ENCODE results near the gene EIF4A3.

Gene EIF4A3

GRCh38 chr17:80182118-80182844 is 35.4 kb upstream of the EIF4A3 start:
- no peak overlapping the region for H3K9ac ChIP-seq (ENCODE audit: low read depth, low read length)
- no peaks in the 10 kb centered on the region for H3K4me1 ChIP-seq (ENCODE audit: insufficient read depth, low read length)
- H3K9me3 ChIP-seq (ENCODE audit: control insufficient read depth, insufficient read depth, low read length): no peaks in the 10 kb centered on the region
- H3K36me3 ChIP-seq (ENCODE audit: insufficient read depth, low read length): no peaks in the 10 kb centered on the region

- no peaks in the 10 kb centered on the region for H3K36me3 ChIP-seq (ENCODE audit: insufficient read depth, low read length)
- H3K9me3 ChIP-seq (ENCODE audit: control insufficient read depth, insufficient read depth, low read length): no peaks in the 10 kb centered on the region
- no peak overlapping the region for H3K9ac ChIP-seq (ENCODE audit: low read depth, low read length)
- H3K4me1 ChIP-seq (ENCODE audit: insufficient read depth, low read length): no peaks in the 10 kb centered on the region
Measured at GRCh38 chr17:80181431-80181830, 34.5 kb upstream of the EIF4A3 start.

GRCh38 chr17:80180192-80180591 is 33.3 kb upstream of the EIF4A3 start:
- Histone ChIP-seq H3K9me3 (ENCODE audit: control insufficient read depth, insufficient read depth, low read length) (no peaks in the 10 kb centered on the region), H3K36me3 (ENCODE audit: insufficient read depth, low read length) (no peaks in the 10 kb centered on the region), H3K4me1 (ENCODE audit: insufficient read depth, low read length) (no peaks in the 10 kb centered on the region; the same call in 1 of the 2 replicates), H3K9ac (ENCODE audit: low read depth, low read length) (no peak overlapping the region)

DNA sequence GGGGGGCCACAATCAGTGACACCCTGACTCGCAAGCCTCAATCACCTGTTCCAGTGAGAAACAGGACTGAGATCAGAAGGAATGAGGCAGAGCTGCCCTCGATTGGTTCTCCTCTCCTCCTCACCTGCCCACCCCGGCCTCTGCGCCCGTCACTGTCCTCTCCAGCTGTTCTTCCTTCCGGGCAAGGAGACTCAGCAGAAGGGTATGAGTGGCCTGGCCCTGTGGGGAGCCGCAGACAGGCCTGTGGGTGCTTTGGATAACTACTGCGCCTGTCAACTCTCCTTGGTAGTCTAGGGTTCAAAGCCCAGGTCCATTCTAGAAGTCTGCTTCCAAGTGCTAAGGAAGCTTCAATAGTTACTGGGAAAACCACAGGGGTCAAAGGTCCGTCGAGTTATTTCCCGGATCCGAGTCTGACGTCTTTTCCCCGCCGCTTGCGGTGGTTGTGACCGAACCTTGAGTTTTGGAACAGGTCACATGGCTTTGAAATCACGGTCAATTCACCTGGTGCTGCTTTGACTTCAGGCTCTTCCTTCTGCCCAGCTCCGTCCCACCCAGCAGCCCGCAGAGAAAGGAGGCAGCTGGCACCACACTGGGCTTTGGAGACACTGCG is 31.2 kb upstream of the EIF4A3 start:
- Histone ChIP-seq H3K36me3 (ENCODE audit: insufficient read depth, low read length) (no peaks in the 10 kb centered on the region), H3K4me1 (ENCODE audit: insufficient read depth, low read length) (no peaks in the 10 kb centered on the region; the same call in 1 of the 2 replicates), H3K9me3 (ENCODE audit: control insufficient read depth, insufficient read depth, low read length) (no peaks in the 10 kb centered on the region), H3K9ac (ENCODE audit: low read depth, low read length) (no peak overlapping the region)

- no peak overlapping the region for H3K9ac ChIP-seq (ENCODE audit: low read depth, low read length)
- H3K4me1 ChIP-seq (ENCODE audit: insufficient read depth, low read length): no peaks in the 10 kb centered on the region; the same call in 1 of the 2 replicates
- no peaks in the 10 kb centered on the region for H3K36me3 ChIP-seq (ENCODE audit: insufficient read depth, low read length)
- no peaks in the 10 kb centered on the region for H3K9me3 ChIP-seq (ENCODE audit: control insufficient read depth, insufficient read depth, low read length)
Measured at GRCh38 chr17:80176757-80177156, 29.8 kb upstream of the EIF4A3 start.

GRCh38 chr17:80173916-80174315 is 27.0 kb upstream of the EIF4A3 start:
- Histone ChIP-seq H3K36me3 (ENCODE audit: insufficient read depth, low read length) (no peaks in the 10 kb centered on the region), H3K9ac (ENCODE audit: low read depth, low read length) (no peak overlapping the region), H3K4me1 (ENCODE audit: insufficient read depth, low read length) (no peaks in the 10 kb centered on the region; the same call in 1 of the 2 replicates), H3K9me3 (ENCODE audit: control insufficient read depth, insufficient read depth, low read length) (no peaks in the 10 kb centered on the region)

- Histone ChIP-seq H3K9ac (ENCODE audit: low read depth, low read length) (no peak overlapping the region), H3K36me3 (ENCODE audit: insufficient read depth, low read length) (no peaks in the 10 kb centered on the region), H3K4me1 (ENCODE audit: insufficient read depth, low read length) (no peaks in the 10 kb centered on the region; the same call in 1 of the 2 replicates), H3K9me3 (ENCODE audit: control insufficient read depth, insufficient read depth, low read length) (no peaks in the 10 kb centered on the region)
Measured at GRCh38 chr17:80173126-80173525, 26.2 kb upstream of the EIF4A3 start.

DNA sequence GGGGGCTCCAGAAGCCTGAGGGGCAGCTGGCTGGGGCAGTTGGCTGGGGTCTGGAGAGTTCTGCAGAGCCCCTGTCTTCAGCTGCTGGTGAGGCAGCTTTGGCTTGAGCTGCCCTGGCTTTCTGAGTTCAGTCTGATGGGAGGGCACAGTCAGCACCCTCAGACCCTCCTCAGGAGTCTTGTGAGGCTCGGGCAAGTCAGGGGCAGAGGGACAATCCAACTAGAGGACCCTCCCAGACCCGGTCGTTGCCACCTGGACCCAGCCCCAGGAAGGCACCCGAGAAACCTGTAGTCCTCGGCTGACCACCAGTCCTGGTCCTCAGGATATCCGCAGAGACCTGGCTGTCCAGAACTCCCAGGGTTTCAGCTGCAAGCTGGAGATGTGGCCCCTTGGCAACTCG is 24.8 kb upstream of the EIF4A3 start:
- no peaks in the 10 kb centered on the region for H3K36me3 ChIP-seq (ENCODE audit: insufficient read depth, low read length)
- no peak overlapping the region for H3K9ac ChIP-seq (ENCODE audit: low read depth, low read length)
- H3K9me3 ChIP-seq (ENCODE audit: control insufficient read depth, insufficient read depth, low read length): no peaks in the 10 kb centered on the region
- no peaks in the 10 kb centered on the region; the same call in 1 of the 2 replicates for H3K4me1 ChIP-seq (ENCODE audit: insufficient read depth, low read length)

- H3K9ac ChIP-seq (ENCODE audit: low read depth, low read length): no peak within 1 kb of the TSS
- no peaks in the 10 kb centered on the region for H3K36me3 ChIP-seq (ENCODE audit: insufficient read depth, low read length)
- no peaks in the 10 kb centered on the region for H3K9me3 ChIP-seq (ENCODE audit: control insufficient read depth, insufficient read depth, low read length)
- no peaks in the 10 kb centered on the region; the same call in 1 of the 2 replicates for H3K4me1 ChIP-seq (ENCODE audit: insufficient read depth, low read length)
Measured at GRCh38 chr17:80169784-80170500, 23.0 kb upstream of the EIF4A3 start, which contains the start of gene CARD14. Gene CARD14, plus strand, starts transcription at chr17:80170030. Its CDS starts 11,409 bp downstream, at chr17:80181439.

- no peaks in the 10 kb centered on the region; the same call in 1 of the 2 replicates for H3K4me1 ChIP-seq (ENCODE audit: insufficient read depth, low read length)
- H3K36me3 ChIP-seq (ENCODE audit: insufficient read depth, low read length): no peaks in the 10 kb centered on the region
- no peaks in the 10 kb centered on the region for H3K9me3 ChIP-seq (ENCODE audit: control insufficient read depth, insufficient read depth, low read length)
- no peak overlapping the region for H3K9ac ChIP-seq (ENCODE audit: low read depth, low read length)
Measured at GRCh38 chr17:80169107-80169506, 22.2 kb upstream of the EIF4A3 start.

DNA sequence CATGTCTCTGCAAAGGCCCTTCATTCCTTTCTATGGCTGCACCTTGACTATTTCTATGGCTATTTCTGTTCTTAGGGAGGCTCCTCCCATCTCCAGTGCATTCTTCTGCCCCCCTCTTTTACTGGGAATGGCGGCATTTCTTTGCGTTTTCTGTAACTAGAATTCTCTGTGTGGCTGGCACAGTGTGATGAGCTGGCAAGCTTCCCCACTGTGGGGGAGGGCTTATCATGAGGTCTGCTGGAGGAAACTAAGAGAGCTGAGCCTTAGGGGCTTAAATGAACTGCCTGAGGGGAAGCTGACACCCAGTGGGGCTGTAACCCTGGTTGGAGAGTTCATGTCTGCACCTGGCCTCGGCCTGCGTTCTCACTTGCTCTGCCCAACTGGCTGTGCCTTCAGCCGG is 21.4 kb upstream of the EIF4A3 start:
- H3K4me1 ChIP-seq (ENCODE audit: insufficient read depth, low read length): no peaks in the 10 kb centered on the region; the same call in 1 of the 2 replicates

GRCh38 chr17:80166446-80166845 is 19.5 kb upstream of the EIF4A3 start:
- H3K9me3 ChIP-seq (ENCODE audit: control insufficient read depth, insufficient read depth, low read length): no peaks in the 10 kb centered on the region
- H3K4me1 ChIP-seq (ENCODE audit: insufficient read depth, low read length): no peaks in the 10 kb centered on the region; the same call in 1 of the 2 replicates
- H3K36me3 ChIP-seq (ENCODE audit: insufficient read depth, low read length): no peaks in the 10 kb centered on the region
- H3K9ac ChIP-seq (ENCODE audit: low read depth, low read length): no peak overlapping the region

More for the DNA sequence above, 21.4 kb upstream of the EIF4A3 start:
- H3K36me3 ChIP-seq (ENCODE audit: insufficient read depth, low read length): no peaks in the 10 kb centered on the region
- H3K9me3 ChIP-seq (ENCODE audit: control insufficient read depth, insufficient read depth, low read length): no peaks in the 10 kb centered on the region
- no peak overlapping the region for H3K9ac ChIP-seq (ENCODE audit: low read depth, low read length)

GRCh38 chr17:80164185-80164584 is 17.3 kb upstream of the EIF4A3 start:
- peaks cover 14% of the 10 kb centered on the region for H3K4me1 ChIP-seq (ENCODE audit: insufficient read depth, low read length)
- H3K36me3 ChIP-seq (ENCODE audit: insufficient read depth, low read length): no peaks in the 10 kb centered on the region
- H3K9ac ChIP-seq (ENCODE audit: low read depth, low read length): no peak overlapping the region
- no peaks in the 10 kb centered on the region for H3K9me3 ChIP-seq (ENCODE audit: control insufficient read depth, insufficient read depth, low read length)

DNA sequence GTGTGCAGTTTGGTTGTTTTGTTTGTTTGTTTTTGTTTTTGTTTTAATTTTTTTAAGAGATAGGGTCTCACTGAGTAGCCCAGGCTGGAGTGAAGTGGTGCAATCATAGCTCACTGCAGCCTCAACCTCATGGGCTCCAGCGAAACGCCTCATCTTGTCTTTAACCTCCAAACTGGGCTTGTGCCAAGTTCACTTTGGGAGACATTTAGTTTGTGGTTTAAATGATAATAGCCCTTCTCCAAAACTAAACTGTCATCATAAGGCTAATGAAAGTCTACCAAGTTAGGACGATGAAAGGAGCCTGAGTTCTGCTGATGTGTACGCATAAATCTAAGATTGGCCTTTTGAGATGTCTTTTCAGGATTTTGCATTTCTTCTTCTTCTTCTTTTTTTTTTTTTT is 16.4 kb upstream of the EIF4A3 start:
- no peak overlapping the region for H3K9ac ChIP-seq (ENCODE audit: low read depth, low read length)
- H3K9me3 ChIP-seq (ENCODE audit: control insufficient read depth, insufficient read depth, low read length): no peaks in the 10 kb centered on the region
- H3K36me3 ChIP-seq (ENCODE audit: insufficient read depth, low read length): no peaks in the 10 kb centered on the region
- H3K4me1 ChIP-seq (ENCODE audit: insufficient read depth, low read length): peaks cover 14% of the 10 kb centered on the region

All from ES-I3 (cell line).